HG02642 (cell line): ENCODE measurements around the gene ERN1.
"Not testable (repeated sequence)": the region's sequence is repeated elsewhere in the genome, so short reads cannot be mapped to it uniquely, and the experiment has no call there.

ENCODE experiments used
- ATAC-seq: cut with Tn5 transposase; IDR thresholded peaks from one replicate; pipeline ENCODE4 v1.9.1; 2021; ENCODE audit warnings: mild to moderate bottlenecking; ENCODE audit not compliant: unreplicated experiment, poor library complexity

The ERN1 gene

GRCh38 chr17:64009571-64010402 lies 120.2 kb downstream of the ERN1 start:
- ATAC-seq = no peak

DNA sequence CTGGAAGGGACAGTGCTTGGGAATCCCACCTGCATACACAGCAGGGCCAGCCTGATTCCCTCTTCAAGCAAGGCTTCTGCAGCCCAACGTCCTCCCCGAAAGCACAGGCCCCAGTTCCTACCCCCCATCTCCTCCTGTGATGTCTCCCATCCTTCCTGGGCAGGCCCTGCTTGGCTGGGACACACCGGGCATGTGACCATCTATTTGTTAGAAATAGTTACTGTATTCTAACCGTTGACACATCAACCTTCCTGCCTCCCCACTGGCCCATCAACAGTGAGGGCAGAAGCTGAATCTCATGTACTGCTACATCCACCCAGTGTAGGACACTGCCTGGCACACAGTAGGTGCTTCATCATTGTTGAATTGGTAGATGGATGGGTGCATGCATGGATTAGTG lies 121.1 kb downstream of the ERN1 start:
- ATAC-seq = no peak

DNA sequence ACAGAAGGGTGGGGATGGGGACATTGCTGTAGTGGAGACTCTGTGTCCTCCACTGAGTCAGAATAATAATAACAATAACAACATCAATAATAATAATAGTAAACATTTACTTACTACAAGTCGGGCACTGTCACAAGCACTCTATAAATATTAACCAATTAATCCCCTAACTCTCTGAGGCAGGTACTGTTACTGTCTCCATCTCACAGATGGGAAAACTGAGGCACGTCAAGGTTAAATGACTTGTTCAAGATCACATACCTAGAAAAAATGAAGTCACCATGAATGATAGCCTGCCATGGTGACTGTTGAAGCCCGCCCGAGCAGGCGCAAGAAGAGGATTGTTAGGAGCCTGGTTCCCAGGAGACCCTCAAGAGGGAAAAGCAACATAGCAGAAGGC lies 121.6 kb downstream of the ERN1 start:
- ATAC-seq = no peak

DNA sequence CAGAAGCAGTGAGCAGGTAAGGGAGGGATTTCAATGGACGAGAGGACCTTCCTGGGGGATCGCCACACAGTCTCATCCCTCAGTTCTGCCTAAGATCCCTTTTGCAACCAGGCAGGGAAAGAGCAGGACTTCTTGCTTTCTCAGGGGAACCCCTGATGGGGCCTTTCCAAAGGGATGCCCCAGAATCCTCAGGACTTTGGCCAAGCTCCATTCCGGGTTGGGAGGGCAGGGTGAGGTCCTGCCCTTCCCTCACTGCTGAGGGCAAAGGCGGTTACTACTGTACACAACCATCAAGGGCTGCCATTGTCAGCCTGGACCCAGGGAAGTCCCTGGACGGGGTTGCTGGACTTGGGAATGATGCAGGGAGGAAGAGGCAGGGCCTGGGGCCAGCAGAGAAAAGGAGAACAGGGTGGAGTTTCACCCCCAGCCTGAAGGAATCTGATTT lies 122.1 kb downstream of the ERN1 start:
- ATAC-seq = no peak

- not testable (repeated sequence) for ATAC-seq
Observed at GRCh38 chr17:64007089-64007837, 122.7 kb downstream of the ERN1 start.

DNA sequence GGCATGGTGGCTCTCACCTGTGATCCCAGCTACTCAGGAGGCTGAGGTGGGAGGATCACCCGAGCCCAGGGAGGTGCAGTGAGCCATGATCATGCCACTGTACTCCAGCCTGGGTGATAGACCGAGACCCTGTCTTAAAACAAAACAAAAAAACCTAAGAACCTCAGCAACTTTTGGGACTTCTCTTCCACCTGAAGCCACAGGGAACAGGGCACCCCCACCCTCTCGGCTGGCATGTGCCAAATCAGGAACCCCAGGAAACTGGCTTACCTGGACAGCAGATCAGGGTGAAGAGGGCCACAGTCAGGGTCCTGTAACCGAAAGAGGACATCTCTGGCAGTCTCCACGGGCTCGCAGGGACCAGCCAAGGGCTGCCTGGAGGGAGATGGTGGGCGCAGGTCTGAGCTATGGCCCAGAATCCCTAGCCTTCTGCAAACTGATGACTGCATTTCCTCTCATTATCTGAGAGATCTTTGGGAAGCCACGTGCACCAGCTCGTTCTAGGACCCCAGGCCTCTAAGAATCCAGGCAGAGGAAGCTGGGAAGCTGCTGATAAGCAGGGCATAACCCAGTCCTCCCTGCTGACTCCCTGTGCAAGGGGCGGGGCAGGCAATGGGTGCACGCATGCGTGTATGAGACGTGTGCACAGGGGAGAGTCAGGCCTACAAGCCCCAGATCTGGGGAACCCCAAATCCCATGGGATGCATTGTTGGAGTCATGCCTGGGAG lies 123.4 kb downstream of the ERN1 start:
- no peak for ATAC-seq

- ATAC-seq = no peak
Observed at GRCh38 chr17:64005734-64006167, 124.2 kb downstream of the ERN1 start.

GRCh38 chr17:64004903-64005733 lies 124.8 kb downstream of the ERN1 start:
- no peak for ATAC-seq

DNA sequence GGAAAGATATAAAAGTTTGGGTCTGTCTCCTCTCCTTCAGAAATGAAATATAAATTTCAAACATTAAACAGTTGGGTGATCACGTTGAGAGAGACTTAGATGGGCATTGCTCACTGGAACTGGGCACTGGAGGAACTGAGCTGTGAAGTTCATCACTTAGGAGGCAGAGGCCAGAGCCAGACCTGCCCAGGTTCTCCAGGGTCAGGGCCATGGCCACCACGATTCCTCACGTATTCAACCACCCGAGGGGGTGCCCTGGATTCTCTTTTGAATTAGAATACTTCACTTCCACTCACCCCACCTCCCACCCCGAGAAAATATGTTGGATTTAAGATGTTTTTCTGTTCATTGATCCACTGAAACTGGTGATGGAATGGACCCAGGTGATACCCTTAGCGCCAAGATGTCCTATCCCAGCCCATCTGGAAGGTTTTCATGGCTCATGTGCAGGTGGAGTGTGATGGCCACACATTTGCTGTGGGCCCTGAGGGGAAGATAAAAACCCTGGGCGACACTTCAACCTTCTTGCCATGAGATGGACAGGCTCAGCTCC lies 125.7 kb downstream of the ERN1 start:
- ATAC-seq = no peak

DNA sequence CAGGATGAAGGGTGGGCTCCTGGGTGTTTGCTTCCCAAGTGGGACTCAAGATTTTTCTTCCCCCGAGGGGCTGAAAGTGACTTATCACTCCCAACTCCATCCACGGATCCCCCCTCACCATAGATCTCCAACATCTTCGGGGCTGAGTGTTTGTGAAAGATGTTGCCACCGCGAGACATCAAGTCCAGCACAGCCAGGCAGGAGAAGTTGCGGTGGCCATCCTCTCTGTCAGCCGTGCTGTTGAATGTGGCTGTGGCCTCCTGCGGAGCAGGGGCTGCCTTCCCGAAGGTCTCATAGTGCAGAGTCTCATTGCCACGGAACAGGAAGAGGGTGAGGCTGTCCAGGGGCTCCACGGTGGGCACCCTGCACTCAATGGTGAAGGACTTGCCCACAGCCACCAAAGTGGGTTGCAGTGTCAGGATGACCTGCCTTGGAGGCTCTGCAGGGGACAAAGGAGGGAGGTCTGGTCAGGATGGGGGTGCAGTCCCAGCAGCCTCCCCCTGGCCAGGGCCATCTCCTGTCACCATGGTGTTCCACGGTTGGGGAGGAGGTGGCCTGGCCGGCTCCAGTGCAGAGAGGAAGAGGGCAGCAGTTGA lies 126.3 kb downstream of the ERN1 start:
- ATAC-seq = no peak

DNA sequence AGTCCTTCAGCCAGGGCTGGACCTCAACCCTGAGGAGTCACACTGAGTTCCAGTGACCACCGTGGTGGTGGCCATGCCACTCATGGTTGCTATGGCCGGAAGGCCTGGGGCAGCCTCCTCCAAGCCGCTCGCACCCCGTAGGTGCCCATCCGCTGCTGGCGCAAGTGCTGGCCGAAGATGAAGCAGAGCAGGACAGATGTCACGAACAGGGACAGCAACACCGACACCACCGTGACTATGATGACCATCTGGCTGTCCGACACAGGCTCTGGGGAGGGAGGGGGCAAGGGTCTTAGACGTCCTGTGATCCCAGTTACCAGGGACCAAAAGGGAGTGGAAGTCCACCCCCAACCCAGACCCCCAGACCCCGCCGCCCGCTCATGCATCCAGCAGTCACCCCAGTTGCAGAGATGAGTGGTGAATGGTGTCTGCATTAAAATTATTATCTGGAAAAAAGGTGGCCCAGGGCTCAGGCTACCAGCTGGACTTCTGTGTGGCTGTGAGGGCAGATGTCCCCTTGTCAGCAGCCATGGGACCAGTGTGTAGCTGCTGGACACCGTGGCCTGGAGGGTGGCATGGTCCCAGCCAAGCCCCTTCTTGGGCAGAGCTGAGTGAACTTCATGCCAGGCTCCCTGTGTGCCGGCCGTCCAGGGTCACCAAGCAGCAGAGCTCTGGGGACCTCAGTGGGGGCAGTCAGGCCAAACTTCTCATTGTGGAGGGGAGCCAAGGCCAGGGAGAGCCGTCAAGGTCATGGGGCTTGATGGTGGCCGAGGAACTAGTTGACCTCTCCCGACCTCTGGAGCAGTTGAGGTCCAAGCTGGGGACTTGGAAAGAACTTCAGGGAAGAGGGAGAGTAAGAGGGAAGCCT lies 127.1 kb downstream of the ERN1 start:
- no peak for ATAC-seq

DNA sequence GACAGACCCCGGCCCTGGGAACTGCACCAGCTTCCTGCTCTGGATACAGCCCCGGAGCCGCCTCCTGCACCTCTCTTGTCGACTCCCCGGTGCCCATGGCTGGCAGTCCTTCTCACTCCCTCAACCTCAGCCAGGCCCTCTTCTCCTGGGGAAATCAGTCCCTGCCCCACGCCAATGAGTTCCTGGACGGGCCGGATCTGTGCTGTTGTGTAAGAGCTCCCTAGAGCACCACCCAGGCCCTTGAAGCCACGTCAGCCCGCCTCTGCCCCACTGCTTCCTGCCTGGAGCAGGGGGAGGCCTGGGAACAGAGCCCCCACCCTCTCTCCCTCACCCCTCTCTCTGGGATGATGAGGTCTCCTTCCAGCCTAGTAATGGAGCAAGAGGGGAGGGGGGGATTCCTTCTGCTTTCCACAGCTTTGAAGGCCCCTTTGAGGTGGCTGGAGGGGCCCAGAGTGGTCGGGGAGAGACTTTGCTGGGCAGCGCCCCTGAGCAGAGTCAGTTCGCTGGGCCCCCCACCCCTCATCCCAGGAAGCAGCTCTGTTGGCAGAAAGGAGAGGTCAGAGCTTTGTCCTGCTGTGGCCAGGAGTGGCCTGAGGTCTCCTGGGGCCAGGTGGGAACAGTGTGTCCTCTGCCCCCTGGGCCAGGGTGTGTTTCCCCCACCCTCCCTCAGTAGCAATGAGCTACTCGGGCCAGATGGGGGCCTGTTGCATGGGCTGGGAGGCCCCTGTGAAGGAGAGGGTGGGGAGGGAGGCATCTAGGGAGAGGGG lies 128.0 kb downstream of the ERN1 start:
- no peak for ATAC-seq

DNA sequence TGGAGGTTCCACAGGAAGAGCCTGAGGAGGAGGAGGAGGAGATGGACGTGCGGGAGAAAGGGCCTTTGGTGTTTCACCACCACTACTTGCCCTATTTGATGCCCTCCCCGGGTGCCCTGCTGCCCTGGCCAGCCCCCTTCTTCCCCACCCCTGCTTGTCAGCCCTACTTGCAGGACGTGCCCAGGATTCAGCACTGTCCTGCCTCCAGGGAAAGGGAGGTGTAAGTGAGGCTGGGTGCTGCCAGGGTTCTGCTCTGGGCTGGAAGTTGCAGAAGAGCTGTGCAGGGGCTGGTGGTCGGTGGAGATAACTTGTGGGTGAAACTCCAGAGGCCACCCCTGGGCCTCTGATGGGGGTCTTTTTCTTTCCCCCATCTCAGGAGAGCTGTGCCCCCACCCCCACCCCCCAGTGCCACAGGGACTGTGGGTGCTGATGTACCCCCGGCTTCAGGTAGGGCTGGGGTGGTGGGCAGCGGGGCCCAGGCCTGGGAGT lies 128.8 kb downstream of the ERN1 start:
- ATAC-seq = no peak

DNA sequence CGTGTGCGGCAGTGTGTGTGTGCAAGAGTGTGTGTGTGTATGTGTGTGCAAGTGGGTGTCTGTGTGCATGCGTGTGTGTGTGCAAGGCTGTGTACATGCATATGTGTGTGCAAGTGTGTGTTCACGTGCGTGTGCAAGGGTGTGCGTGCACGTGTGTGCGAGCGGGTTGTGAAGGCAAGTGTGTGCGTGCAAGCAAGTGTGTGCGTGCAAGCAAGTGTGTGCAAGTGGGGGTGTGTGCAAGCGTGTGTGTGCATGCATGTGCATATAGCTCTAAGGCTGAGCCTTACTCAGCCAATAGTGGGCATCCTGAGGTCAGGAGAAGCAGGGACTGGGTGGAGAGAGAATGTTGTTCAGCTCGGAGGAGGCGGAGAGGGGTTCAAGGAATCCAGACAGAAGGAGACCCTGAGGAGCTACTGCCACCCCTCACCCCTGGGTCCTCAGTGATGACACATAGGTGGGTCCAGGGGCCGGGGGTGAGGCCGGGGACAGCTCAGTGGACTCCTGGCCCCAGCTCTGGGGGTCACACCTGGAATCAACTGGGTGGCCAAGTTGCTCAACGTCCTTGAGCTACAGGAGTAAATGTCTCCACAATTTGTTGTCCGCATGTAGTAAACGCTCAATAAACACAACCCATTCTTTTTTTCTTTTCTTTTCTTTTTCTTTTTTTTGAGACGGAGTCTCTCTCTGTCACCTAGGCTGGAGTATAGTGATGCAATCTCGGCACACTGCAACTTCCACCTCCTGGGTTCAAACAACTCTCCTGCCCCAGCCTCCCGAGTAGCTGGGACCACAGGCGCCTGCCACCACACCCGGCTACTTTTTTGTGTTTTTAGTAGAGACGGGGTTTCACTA lies 130.0 kb downstream of the ERN1 start:
- ATAC-seq = no peak

DNA sequence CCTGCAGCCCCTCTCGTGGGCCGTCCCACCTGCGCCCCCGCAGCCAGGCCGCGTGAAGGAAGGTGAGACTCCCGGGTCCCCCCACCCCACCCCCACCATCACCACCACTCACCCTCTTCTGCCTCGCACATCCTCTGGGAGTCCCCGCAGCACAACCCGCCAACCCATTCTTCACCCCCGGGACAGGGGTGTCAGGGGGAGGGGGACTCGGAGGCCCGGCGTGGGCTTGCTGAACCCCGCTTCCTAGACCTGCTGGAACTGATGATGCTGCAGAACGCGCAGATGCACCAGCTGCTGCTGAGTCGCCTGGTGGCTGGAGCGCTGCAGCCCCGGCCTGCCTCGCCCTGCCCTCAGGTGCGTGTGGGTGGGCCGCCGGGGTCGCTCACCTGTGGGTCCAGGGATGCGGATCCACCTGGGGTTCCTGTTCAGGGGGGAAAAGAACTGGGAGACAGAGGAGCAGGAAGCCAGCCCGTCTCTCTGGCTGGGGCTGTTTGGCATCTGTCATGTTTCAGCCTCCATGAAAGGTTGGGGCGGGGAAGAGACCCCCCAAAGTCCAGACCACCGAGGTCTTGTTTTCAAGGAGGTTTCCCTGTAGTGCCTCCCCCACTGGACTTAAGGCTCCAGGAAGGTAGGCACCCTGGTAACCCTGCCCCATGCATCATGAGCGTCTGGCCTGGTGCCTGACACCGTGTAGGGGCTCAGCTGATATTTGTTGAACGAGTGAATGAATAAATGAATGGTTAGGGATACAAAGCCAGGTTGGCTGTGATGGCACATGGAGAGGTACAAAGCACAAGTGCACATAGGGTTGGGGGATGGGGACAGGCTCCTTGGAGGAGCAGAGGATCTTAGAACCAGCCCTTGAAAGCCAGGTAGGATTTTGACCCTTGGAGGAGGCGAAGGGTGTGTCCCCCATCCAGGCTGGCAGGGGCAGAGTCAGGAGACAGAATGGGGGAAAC lies 130.9 kb downstream of the ERN1 start:
- no peak for ATAC-seq
